Stimulated activated naive CD4-positive, alpha-beta T cell (primary cell): ENCODE results near the gene TTLL10.
"Not testable (repeated sequence)": the region's sequence is repeated elsewhere in the genome, so short reads cannot be mapped to it uniquely, and the experiment has no call there.

Source experiments
- DNase-seq, 6 experiments: peaks; one replicate each; lab custom pipeline; 2025; lab: John Stamatoyannopoulos, UW

Gene TTLL10

GRCh38 chr1:1141244-1141910, 32.3 kb upstream of the TTLL10 start:
- no peak for DNase-seq

GRCh38 chr1:1141911-1142250, 31.8 kb upstream of the TTLL10 start:
- DNase-seq = no peak

GRCh38 chr1:1142352-1142751, 31.3 kb upstream of the TTLL10 start:
- DNase-seq = not testable (repeated sequence)

- DNase-seq = no peak
These were observed 30.8 kb upstream of the TTLL10 start for GRCh38 chr1:1142844-1143243.

GRCh38 chr1:1143636-1144035, 30.0 kb upstream of the TTLL10 start:
- no peak for DNase-seq

- peak; percentile 36 to 77 (median 64) for DNase-seq
These were observed 29.4 kb upstream of the TTLL10 start for GRCh38 chr1:1144122-1144842.

- no peak for DNase-seq
These were observed 28.7 kb upstream of the TTLL10 start for GRCh38 chr1:1144843-1145546.

- no peak for DNase-seq
These were observed 28.1 kb upstream of the TTLL10 start for GRCh38 chr1:1145547-1145914.

GRCh38 chr1:1146026-1146425, 27.7 kb upstream of the TTLL10 start:
- DNase-seq = no peak

- no peak for DNase-seq
These were observed 27.1 kb upstream of the TTLL10 start for GRCh38 chr1:1146596-1146995.

GRCh38 chr1:1148061-1148460, 25.6 kb upstream of the TTLL10 start:
- no peak for DNase-seq

- no peak for DNase-seq
These were observed 25.1 kb upstream of the TTLL10 start for GRCh38 chr1:1148569-1148968.

GRCh38 chr1:1149416-1149815, 24.3 kb upstream of the TTLL10 start:
- no peak for DNase-seq

- DNase-seq = no peak
These were observed 23.6 kb upstream of the TTLL10 start for GRCh38 chr1:1150100-1150499.

GRCh38 chr1:1151306-1151705, 22.4 kb upstream of the TTLL10 start:
- no peak for DNase-seq

- not testable (repeated sequence) for DNase-seq
These were observed 21.2 kb upstream of the TTLL10 start for GRCh38 chr1:1152431-1152830.

- not testable (repeated sequence) for DNase-seq
These were observed 20.5 kb upstream of the TTLL10 start for GRCh38 chr1:1153215-1153614.

GRCh38 chr1:1153874-1154273, 19.8 kb upstream of the TTLL10 start:
- DNase-seq = no peak

- DNase-seq = no peak
These were observed 18.4 kb upstream of the TTLL10 start for GRCh38 chr1:1155258-1155657.

- DNase-seq = no peak
These were observed 17.3 kb upstream of the TTLL10 start for GRCh38 chr1:1156140-1157032.

GRCh38 chr1:1157033-1157365, 16.7 kb upstream of the TTLL10 start:
- DNase-seq = no peak

GRCh38 chr1:1157426-1157913, 16.2 kb upstream of the TTLL10 start:
- peak in 5 of 6 experiments; percentile 32 to 52 (median 38) for DNase-seq
